Heart left ventricle (tissue), 16 donors: ENCODE measurements around the gene RACK1. TPM values are rescaled to one million over a fixed set of nuclear protein-coding genes. Genes with fewer than 3 reads are reported as not detected.
A peak's percentile ranks its signal among the peaks of the same experiment; 100 is the strongest.

Experiments
- ATAC-seq, 4 donors: fragments of 200-7000 bp; cut with Tn5 transposase; one replicate each; pipeline ENCODE4 v1.9.1; 2020 to 2022; ENCODE audit warnings: moderate library complexity in 4 of 4, mild to moderate bottlenecking in 3 of 4, moderate number of reproducible peaks in 1 of 4
- DNase-seq, 5 donors: peaks; one replicate each; pipeline ENCODE4 v3.0.0-alpha.2; 2020
- H3K27ac ChIP-seq, 12 donors: fragments of 200-600 bp; sonication (generic) in 4 of 12; one replicate each; pipeline versions ENCODE4 v1.5.0 to v1.8.0; 2016 to 2022; ENCODE audit warnings: mild to moderate bottlenecking in 2 of 12
- H3K27me3 ChIP-seq, 9 donors: fragments of 200-600 bp; sonication (generic) in 2 of 9; one replicate each; pipeline versions ENCODE4 v1.5.1 to v1.8.0; 2016 to 2022; ENCODE audit warnings: mild to moderate bottlenecking in 3 of 9
- H3K36me3 ChIP-seq, 9 donors: fragments of 200-600 bp; sonication (generic) in 2 of 9; one replicate each; pipeline versions ENCODE4 v1.5.0 to v1.8.0; 2018 to 2022; ENCODE audit warnings: mild to moderate bottlenecking in 2 of 9
- H3K4me1 ChIP-seq, 12 donors: fragments of 200-600 bp; sonication (generic) in 4 of 12; one replicate each; pipeline versions ENCODE4 v1.5.0 to v1.8.0; 2016 to 2022; ENCODE audit warnings: mild to moderate bottlenecking in 3 of 12
- H3K4me3 ChIP-seq, 12 donors: fragments of 200-600 bp; sonication (generic) in 4 of 12; one replicate each; pipeline versions ENCODE4 v1.5.0 to v1.8.0; 2017 to 2022; ENCODE audit warnings: mild to moderate bottlenecking in 9 of 12, moderate library complexity in 4 of 12
- H3K9me3 ChIP-seq, 12 donors: fragments of 200-600 bp; sonication (generic) in 4 of 12; one replicate each; pipeline versions ENCODE4 v1.5.0 to v1.8.0; 2016 to 2022; ENCODE audit warnings: mild to moderate bottlenecking in 1 of 12
- CTCF ChIP-seq, 12 donors: fragments of 200-600 bp; sonication (generic) in 4 of 12; IDR thresholded peaks; one replicate each; pipeline versions ENCODE4 v1.5.0 to v1.8.0; 2018 to 2022; ENCODE audit warnings: antibody characterized with exemption in 12 of 12, mild to moderate bottlenecking in 5 of 12
- POLR2A ChIP-seq, 2 donors: fragments of 450-650 bp; IDR thresholded peaks; one replicate each; pipeline ENCODE4 v1.6.1; 2017; ENCODE audit warnings: antibody characterized with exemption in 2 of 2, mild to moderate bottlenecking in 2 of 2, moderate library complexity in 2 of 2
- WGBS, 4 donors: extraction: QIAGEN DNeasy Blood & Tissue Kit in 2 of 4; methylation state at CpG; one replicate each; pipeline versions ENCODE4 v1.1.5 to v1.1.7; 2013 to 2018; 5-methylcytosine and 5-hydroxymethylcytosine counted together
- intact Hi-C, 10 donors: fragments of 100-400 bp; cut with DNase I; formaldehyde crosslinking; loops; one replicate each; pipeline versions ENCODE4 v1.11.1 to v1.14.2; 2022
- polyA plus RNA-seq, 2 donors: library from polyadenylated mRNA; stranded (reverse); fragments of 200-250 nt; gene quantifications; one replicate each; pipeline ENCODE4 v1.2.3, GENCODE V29; 2013
- total RNA-seq, 9 donors: library from RNA; depleted of rRNA in 2 of 9; stranded (reverse); fragments of >200 nt in 2 of 9; fragmentation: NEBNext Ultra II Directional in 3 of 9; extraction: Animal tissue kit (Norgen Biotek cat#: 25700) in 3 of 9; gene quantifications; one replicate each; pipeline versions ENCODE4 v1.1.0 to v1.2.4, GENCODE V29; 2016 to 2023
- donor health status: ischemic (EF 13 %, LVEDD 7.1; RV severe dilation, severe dysfunction).
- donor health status: healthy with polysubstance abuse.
- donor health status: DM: no; HTN: yes; CAD: no.
- donor health status: DM: no; HTN: no; CAD: no.
- donor health status: ischemic (EF 25% LVEDD 6.9; RV normal size, moderate dysfunction).
- donor health status: ischemic (EF 25% LVEDD 5.7; RV mildly dilated, moderate dysfunction).
- donor health status: healthy.
- donor health status: DM: yes; HTN: yes; CAD: no.
- donor health status: ischemic (EF 35%, LVEDD 5.7; RV mildly dilated, moderate dysfunction).
- donor health status: nonischemic (EF 11% LVEDD 7.7; RV severe dilation, severe dysfunction).
- donor health status: DM: yes; HTN: yes; CAD: no.
- donor health status: PGD.
- donor health status: ischemic (EF 29% LVEDD 5.4; RV normal size, mild dysfunction).
- donor health status: nonischemic (EF 23%, LVEDD 6.1; RV moderate dilation, normal function).

The RACK1 gene
- total and polyA plus RNA-seq, 11 donors = 560 to 2,287 (median 862) TPM

- TF ChIP-seq POLR2A (IDR thresholded peaks at IDR 0.05) = no peak
- no peak for TF ChIP-seq CTCF (IDR thresholded peaks at IDR 0.05)
- peak overlapping the region; percentile 46 to 78 (median 70) for H3K4me3 ChIP-seq
- H3K36me3 ChIP-seq = peaks cover 0 to 2% (median 0%) of the 10 kb centered on the region in 9 donors
- whole genome bisulfite sequencing, 4 donors = 0 to 1% (median 1%) methylated on average over 38 to 67 of the region's 67 CpGs
- peak in 1 of 5 donors; percentile 34 for DNase-seq
- H3K9me3 ChIP-seq = no peaks in the 10 kb centered on the region
- H3K27ac ChIP-seq = peak overlapping the region in 11 of 12 donors; percentile 50 to 90 (median 82)
- intact Hi-C loops = no loop called here
- peaks cover 4 to 52% (median 16%) of the 10 kb centered on the region in 12 donors for H3K4me1 ChIP-seq
- peak in 2 of 4 donors; percentile 1 to 4 for ATAC-seq
- H3K27me3 ChIP-seq = peaks cover 0 to 3% (median 0%) of the 10 kb centered on the region in 9 donors
These were observed 39.4 kb downstream of the RACK1 start for GRCh38 chr5:181204113-181204825.

- Histone ChIP-seq H3K36me3 (peaks cover 0 to 2% (median 0%) of the 10 kb centered on the region in 9 donors), H3K27me3 (peaks cover 0 to 3% (median 0%) of the 10 kb centered on the region in 9 donors), H3K27ac (peak overlapping the region in 11 of 12 donors; percentile 27 to 90 (median 82)), H3K4me3 (peak overlapping the region; percentile 46 to 78 (median 70)), H3K4me1 (peaks cover 4 to 52% (median 16%) of the 10 kb centered on the region in 12 donors), H3K9me3 (no peaks in the 10 kb centered on the region)
- WGBS, 4 donors = 15 to 33% (median 17%) methylated on average over 6 to 17 of the region's 17 CpGs
- ATAC-seq = no peak
- DNase-seq = no peak
- no peak for TF ChIP-seq POLR2A (IDR thresholded peaks at IDR 0.05)
- no peak for TF ChIP-seq CTCF (IDR thresholded peaks at IDR 0.05)
- intact Hi-C loops = no loop called here
These were observed 40.0 kb downstream of the RACK1 start for GRCh38 chr5:181203777-181204112.

GRCh38 chr5:181203093-181203711 is 40.5 kb downstream of the RACK1 start:
- no peaks in the 10 kb centered on the region for H3K9me3 ChIP-seq
- ATAC-seq (no peak), DNase-seq (no peak)
- WGBS, 4 donors = 77 to 87% (median 80%) methylated on average over 11 of the region's 11 CpGs
- peaks cover 0 to 3% (median 0%) of the 10 kb centered on the region in 9 donors for H3K27me3 ChIP-seq
- peaks cover 0 to 2% (median 0%) of the 10 kb centered on the region in 9 donors for H3K36me3 ChIP-seq
- H3K4me3 ChIP-seq = peak overlapping the region in 8 of 12 donors; percentile 4 to 74 (median 70)
- intact Hi-C loops = no loop called here
- H3K27ac ChIP-seq = peak overlapping the region in 10 of 12 donors; percentile 27 to 90 (median 81)
- H3K4me1 ChIP-seq = peaks cover 4 to 50% (median 16%) of the 10 kb centered on the region in 12 donors
- TF ChIP-seq CTCF (IDR thresholded peaks at IDR 0.05) = no peak
- no peak for TF ChIP-seq POLR2A (IDR thresholded peaks at IDR 0.05)

- peaks cover 0 to 28% (median 9%) of the 10 kb centered on the region in 12 donors for H3K4me1 ChIP-seq
- DNase-seq (no peak), ATAC-seq (no peak)
- no peak overlapping the region for H3K27ac ChIP-seq
- H3K27me3 ChIP-seq = peaks cover 0 to 3% (median 0%) of the 10 kb centered on the region in 9 donors
- TF ChIP-seq CTCF (IDR thresholded peaks at IDR 0.05) = no peak
- no peak for TF ChIP-seq POLR2A (IDR thresholded peaks at IDR 0.05)
- WGBS, 4 donors = 78 to 87% (median 84%) methylated on average over 4 of the region's 4 CpGs
- H3K4me3 ChIP-seq = no peak overlapping the region
- H3K36me3 ChIP-seq = peaks cover 0 to 6% (median 0%) of the 10 kb centered on the region in 9 donors
- intact Hi-C loops = no loop called here
- H3K9me3 ChIP-seq = no peaks in the 10 kb centered on the region
These were observed 42.9 kb downstream of the RACK1 start for GRCh38 chr5:181200816-181201215.
